ENCODE results near the gene LKAAEAR1.
A peak's percentile ranks its signal among the peaks of the same experiment; 100 is the strongest.
"Not testable (repeated sequence)": the region's sequence is repeated elsewhere in the genome, so short reads cannot be mapped to it uniquely, and the experiment has no call there.

Gene LKAAEAR1

GRCh38 chr20:64083804-64084684 lies at the start of gene LKAAEAR1:
Gene LKAAEAR1, minus strand, starts transcription at chr20:64084398. Its CDS starts 179 bp downstream, at chr20:64084219.
- no peak for DNase-seq (ENCODE audit: low spot score)

GRCh38 chr20:64131406-64131805 lies 47.2 kb upstream of the LKAAEAR1 start:
- peak; percentile 54 for DNase-seq (ENCODE audit: low spot score)

- no peak for DNase-seq (ENCODE audit: low spot score)
Observed at GRCh38 chr20:64130876-64131275, 46.7 kb upstream of the LKAAEAR1 start.

- DNase-seq (ENCODE audit: low spot score): no peak
Observed at GRCh38 chr20:64130271-64130670, 46.1 kb upstream of the LKAAEAR1 start.

- no peak for DNase-seq (ENCODE audit: low spot score)
Observed at GRCh38 chr20:64129146-64129782, 45.1 kb upstream of the LKAAEAR1 start.

- not testable (repeated sequence) for DNase-seq (ENCODE audit: low spot score)
Observed at GRCh38 chr20:64123517-64123916, 39.3 kb upstream of the LKAAEAR1 start.

DNA sequence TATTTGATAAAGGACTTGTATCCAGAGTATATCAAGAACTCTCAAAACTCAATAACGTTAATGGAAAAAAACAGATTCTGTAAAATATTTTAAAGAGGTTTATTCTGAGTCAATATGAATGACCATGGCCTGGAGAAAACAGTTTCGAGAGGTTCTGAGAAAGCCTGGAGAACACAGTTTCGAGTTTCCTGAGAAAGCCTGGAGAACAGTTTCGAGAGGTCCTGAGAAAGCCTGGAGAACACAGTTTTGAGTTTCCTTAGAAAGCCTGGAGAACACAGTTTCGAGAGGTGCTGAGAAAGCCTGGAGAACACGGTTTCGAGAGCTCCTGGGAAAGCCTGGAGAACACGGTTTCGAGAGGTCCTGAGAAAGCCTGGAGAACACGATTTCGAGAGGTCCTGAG lies 38.7 kb upstream of the LKAAEAR1 start:
- DNase-seq (ENCODE audit: low spot score): not testable (repeated sequence)

DNA sequence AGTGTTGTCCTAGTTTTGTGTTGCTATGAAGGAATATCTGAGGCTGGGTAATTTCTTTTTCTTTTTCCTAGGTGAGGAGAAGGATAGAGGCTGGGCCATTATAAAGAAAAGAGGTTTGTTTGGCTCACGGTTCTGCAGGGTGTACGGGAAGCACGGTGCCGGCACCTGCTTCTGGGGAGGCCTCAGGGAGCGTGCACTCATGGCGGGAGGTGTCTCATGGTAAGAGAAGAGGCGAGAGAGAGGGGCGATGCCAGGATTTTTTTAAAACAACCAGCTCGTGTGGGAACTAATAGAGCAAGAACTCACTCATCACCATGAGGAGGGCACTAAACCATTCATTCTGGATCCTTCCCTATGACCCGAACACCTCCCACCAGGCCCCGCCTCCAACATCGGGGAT lies 37.4 kb upstream of the LKAAEAR1 start:
- DNase-seq (ENCODE audit: low spot score): no peak

- DNase-seq (ENCODE audit: low spot score): no peak
Observed at GRCh38 chr20:64119681-64120341, 35.6 kb upstream of the LKAAEAR1 start.

GRCh38 chr20:64119301-64119680 lies 35.1 kb upstream of the LKAAEAR1 start:
- DNase-seq (ENCODE audit: low spot score): no peak

DNA sequence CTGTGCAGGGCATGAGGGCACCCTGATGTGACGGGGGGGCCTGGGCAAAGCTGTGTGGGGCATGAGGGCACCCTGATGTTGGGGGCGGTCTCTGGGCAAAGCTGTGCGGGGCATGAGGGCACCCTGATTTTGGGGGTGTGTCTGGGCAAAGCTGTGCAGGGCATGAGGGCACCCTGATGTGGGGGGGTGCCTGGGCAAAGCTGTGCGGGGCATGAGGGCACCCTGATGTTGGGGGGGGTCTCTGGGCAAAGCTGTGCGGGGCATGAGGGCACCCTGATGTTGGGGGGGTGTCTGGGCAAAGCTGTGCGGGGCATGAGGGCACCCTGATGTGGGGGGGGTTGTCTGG lies 33.2 kb upstream of the LKAAEAR1 start:
- DNase-seq (ENCODE audit: low spot score): not testable (repeated sequence)

DNA sequence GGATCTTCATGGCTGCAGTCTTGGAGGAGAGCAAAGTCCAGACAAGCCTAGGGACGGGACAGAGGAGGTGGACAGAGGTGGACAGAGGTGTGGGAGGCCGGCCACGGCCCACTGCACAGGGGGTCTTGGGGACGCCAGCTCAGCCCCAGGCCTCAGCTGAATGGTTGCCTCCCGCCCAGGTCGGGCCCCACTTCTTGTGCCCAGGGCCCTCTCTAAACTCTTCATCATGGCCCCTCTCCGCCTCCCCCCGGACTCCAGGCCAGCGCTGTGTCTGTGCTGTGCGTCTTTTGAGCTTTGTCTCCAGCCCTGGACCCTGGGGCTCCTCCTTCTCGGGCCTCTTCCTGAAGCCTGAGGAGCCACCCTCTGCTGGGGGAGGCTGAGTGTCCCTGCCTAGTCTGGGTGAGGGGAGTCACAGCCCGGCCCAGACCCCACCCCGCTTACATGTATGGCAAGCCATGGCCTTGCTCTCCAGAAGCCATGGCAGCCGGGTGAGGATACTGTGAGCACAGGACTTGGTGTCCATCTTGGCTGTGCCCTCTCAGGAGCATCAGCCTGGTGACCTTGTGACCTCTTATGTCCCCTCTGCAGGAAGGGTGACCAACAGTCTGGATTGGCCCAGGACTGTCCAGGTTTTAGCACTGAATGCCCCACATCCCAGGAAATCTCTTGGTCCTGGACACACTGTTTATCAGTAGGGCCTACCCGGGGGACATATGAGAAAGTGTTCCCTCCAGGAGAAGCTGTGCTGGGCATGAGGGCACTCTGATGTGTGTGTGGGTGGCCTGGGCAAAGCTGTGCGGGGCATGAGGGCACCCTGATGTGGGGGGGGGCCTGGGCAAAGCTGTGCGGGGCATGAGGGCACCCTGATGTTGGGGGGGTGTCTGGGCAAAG lies 32.6 kb upstream of the LKAAEAR1 start:
- no peak for DNase-seq (ENCODE audit: low spot score)

DNA sequence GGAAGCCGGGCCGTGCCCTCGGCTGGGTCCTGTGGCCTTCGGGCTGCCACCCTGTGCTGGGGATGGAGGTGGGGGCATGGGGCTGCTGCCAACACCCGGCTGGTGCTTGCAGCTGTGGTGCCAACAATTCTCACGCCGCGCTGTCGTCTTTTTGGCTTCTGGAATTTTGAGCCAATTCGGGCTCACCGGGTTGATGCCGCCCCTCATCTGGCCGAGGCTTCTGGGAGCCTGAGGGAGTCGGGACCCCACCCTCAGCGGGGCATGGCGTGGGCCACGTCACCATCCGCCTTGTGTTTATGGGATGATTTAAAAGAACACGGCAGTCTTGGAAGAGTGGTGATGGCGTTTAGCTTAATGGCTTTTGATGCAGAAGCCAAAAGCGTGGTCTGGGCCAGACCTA lies 31.8 kb upstream of the LKAAEAR1 start:
- DNase-seq (ENCODE audit: low spot score): no peak

GRCh38 chr20:64115171-64115911 lies 31.1 kb upstream of the LKAAEAR1 start:
- DNase-seq (ENCODE audit: low spot score): no peak

DNA sequence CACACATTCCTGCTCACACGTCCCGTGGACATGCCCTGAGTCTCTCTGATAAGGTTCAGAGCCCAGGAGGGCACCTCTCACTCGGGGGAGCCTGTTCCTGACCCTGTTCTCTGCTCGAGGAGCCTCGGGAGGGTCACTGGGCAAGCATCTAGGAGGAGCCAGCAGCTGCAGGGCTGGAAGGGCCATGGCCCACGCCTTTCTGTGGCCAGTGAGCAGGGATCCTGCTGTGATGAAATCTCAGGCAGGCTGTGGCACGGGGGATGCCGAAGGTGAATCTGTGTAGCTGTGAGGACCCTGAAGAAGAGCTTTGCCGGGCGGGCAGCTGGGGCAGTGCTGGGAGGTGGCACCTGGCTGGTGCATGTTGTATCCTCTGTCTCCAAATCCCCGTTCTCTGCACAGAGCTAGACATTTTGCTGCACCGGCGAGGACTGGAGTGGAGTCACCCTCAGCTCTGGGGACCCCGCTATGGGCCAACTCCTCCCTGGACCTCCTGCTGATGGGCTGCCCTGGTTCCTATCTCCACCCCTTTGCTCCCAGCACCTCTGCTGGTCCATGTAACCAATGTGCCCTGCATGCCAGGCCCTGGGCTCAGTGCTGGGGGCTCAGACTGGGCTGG lies 30.3 kb upstream of the LKAAEAR1 start:
- no peak for DNase-seq (ENCODE audit: low spot score)

GRCh38 chr20:64113796-64114355 lies 29.7 kb upstream of the LKAAEAR1 start:
- no peak for DNase-seq (ENCODE audit: low spot score)

GRCh38 chr20:64113444-64113775 lies 29.2 kb upstream of the LKAAEAR1 start:
- DNase-seq (ENCODE audit: low spot score): no peak

DNA sequence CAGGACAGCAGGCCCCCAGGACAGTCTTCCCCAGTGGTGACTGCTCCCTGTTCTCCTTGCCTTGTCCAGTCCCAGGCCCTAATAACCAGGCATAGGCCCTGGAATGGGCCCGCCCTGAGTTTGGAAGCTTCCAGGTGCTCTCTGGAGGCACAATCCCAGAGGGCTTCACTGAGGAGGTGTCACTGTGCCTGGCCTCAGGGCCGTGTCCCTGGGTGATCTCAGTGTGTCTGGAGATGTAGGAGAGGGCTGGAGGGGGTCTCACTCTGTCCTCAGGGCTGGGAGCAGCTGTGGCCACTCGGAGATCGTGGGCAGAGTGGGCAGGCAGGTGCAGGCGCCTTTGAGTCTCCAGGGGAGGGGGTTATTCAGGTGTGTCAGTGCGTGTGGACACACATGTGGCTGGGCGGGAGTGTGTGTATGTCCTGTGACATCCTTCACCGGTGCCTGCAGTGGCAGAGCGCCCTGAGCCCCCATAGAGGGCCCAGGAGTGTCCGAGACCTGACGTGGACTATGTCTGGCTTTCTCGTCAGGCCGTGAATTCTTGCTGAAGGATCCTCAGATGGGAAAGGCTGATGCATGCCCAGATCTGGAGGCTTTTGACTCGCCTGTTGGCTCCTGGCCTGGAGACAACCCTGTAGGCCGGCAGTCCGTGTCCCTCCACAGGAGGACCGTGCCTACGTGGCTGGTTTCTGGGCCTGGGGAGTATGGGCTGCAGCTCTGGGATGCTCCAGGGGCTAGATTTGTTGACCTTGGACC lies 28.7 kb upstream of the LKAAEAR1 start:
- DNase-seq (ENCODE audit: low spot score): no peak

GRCh38 chr20:64111841-64112641 lies 27.8 kb upstream of the LKAAEAR1 start:
- DNase-seq (ENCODE audit: low spot score): no peak

Measured in AG08396 (cell line).